PC-3 (cell line): ENCODE measurements around the gene CD248. TPM values are rescaled to one million over a fixed set of nuclear protein-coding genes. Genes with fewer than 3 reads are reported as not detected.

Experiments used
- ATAC-seq: fragments of 200-7000 bp; cut with Tn5 transposase; 2 replicates; pipeline ENCODE4 v1.9.1; 2020; ENCODE audit warnings: mild to moderate bottlenecking, moderate library complexity
- BruUV-seq: library from RNA; stranded (reverse); fragments of 400-500 nt; replicated peaks from 2 replicates; lab custom pipeline; 2021; lab: Mats Ljungman, UMichigan
- CTCF ChIA-PET: fragments of 300-600 bp; sonication (Branson Sonifier 250); formaldehyde crosslinking; loops from one replicate; lab custom pipeline; 2022; ENCODE audit warnings: antibody characterized with exemption; lab: Charles Lee
- POLR2A ChIA-PET: fragments of 300-600 bp; sonication (Branson Sonifier 250); formaldehyde crosslinking; loops from one replicate; lab custom pipeline; 2022; ENCODE audit warnings: antibody characterized with exemption; ENCODE audit not compliant: unreplicated experiment; lab: Charles Lee
- DNase-seq: peaks from one replicate; pipeline ENCODE4 v3.0.0-alpha.2; 2015
- H2AFZ ChIP-seq: fragments of 300-600 bp; sonication (generic); 2 replicates; pipeline ENCODE4 v1.6.0; 2016; ENCODE audit warnings: antibody characterized with exemption, low read length
- H3F3A ChIP-seq: fragments of 300-600 bp; sonication (generic); one replicate; pipeline ENCODE4 v1.6.0; 2017; ENCODE audit warnings: antibody characterized with exemption, low read length, control low read depth, mild to moderate bottlenecking; ENCODE audit not compliant: unreplicated experiment
- H3K27ac ChIP-seq: fragments of 300-600 bp; sonication (generic); 2 replicates; pipeline ENCODE4 v1.5.1; 2016; ENCODE audit warnings: mild to moderate bottlenecking, low read length
- H3K27me3 ChIP-seq: fragments of 300-600 bp; sonication (generic); 2 replicates; pipeline ENCODE4 v1.6.1; 2016; ENCODE audit warnings: low read length, mixed read lengths
- H3K36me3 ChIP-seq: fragments of 300-600 bp; sonication (generic); 2 replicates; pipeline ENCODE4 v1.6.1; 2016; ENCODE audit warnings: low read depth, mixed run types, low read length, mixed read lengths
- H3K4me1 ChIP-seq: fragments of 300-600 bp; sonication (generic); 2 replicates; pipeline ENCODE4 v1.5.1; 2016; ENCODE audit warnings: low read length; ENCODE audit not compliant: insufficient read depth
- H3K4me2 ChIP-seq: fragments of 300-600 bp; sonication (generic); 2 replicates; pipeline ENCODE4 v1.6.0; 2016; ENCODE audit warnings: low read length
- H3K4me3 ChIP-seq: fragments of 300-600 bp; sonication (generic); 2 replicates; pipeline ENCODE4 v1.5.1; 2016; ENCODE audit warnings: mild to moderate bottlenecking, low read length, mixed read lengths
- H3K79me2 ChIP-seq: fragments of 300-600 bp; sonication (generic); 2 replicates; pipeline ENCODE4 v1.6.1; 2017; ENCODE audit warnings: low read length, mixed read lengths
- H3K9ac ChIP-seq: fragments of 300-600 bp; sonication (generic); 2 replicates; pipeline ENCODE4 v1.6.0; 2016; ENCODE audit warnings: mild to moderate bottlenecking, low read length
- H3K9me2 ChIP-seq: fragments of 300-600 bp; sonication (generic); replicated peaks from 2 replicates; pipeline ENCODE4 v1.6.1; 2016; ENCODE audit warnings: mixed run types, low read length, mixed read lengths
- H3K9me3 ChIP-seq: fragments of 300-600 bp; sonication (generic); 2 replicates; pipeline ENCODE4 v1.6.1; 2016; ENCODE audit warnings: low read length, mixed read lengths
- H4K20me1 ChIP-seq: fragments of 300-600 bp; sonication (generic); 2 replicates; pipeline ENCODE4 v1.6.1; 2016; ENCODE audit warnings: low read length, mixed read lengths
- EZH2 ChIP-seq: fragments of 300-600 bp; sonication (generic); IDR thresholded peaks from one replicate; pipeline ENCODE4 v1.6.1; 2017; ENCODE audit warnings: antibody characterized with exemption, mild to moderate bottlenecking, low read length; ENCODE audit not compliant: unreplicated experiment
- EZH2phosphoT487 ChIP-seq: fragments of 300-600 bp; sonication (generic); IDR thresholded peaks from 2 replicates; pipeline ENCODE4 v1.6.1; 2018; ENCODE audit warnings: mild to moderate bottlenecking, antibody characterized with exemption, low read length, borderline replicate concordance
- intact Hi-C: fragments of 100-400 bp; cut with micrococcal nuclease; formaldehyde crosslinking; loops from 2 replicates; pipeline ENCODE4 v1.9.0; 2023
- total RNA-seq: library from RNA; depleted of rRNA; stranded (reverse); fragments of >200 nt; gene quantifications from 2 replicates; pipeline ENCODE4 v1.2.3, GENCODE V29; 2014
- TF ChIP-seq, protein P1 (sequence below): fragments of 300-600 bp; sonication (generic); conservative IDR thresholded peaks from 2 replicates; pipeline ENCODE4 v1.5.1; 2017; ENCODE audit warnings: antibody characterized with exemption, low read depth, mild to moderate bottlenecking, low read length

CD248 gene
- total RNA-seq, 1 experiment from 2014 or later: not detected

DNA sequence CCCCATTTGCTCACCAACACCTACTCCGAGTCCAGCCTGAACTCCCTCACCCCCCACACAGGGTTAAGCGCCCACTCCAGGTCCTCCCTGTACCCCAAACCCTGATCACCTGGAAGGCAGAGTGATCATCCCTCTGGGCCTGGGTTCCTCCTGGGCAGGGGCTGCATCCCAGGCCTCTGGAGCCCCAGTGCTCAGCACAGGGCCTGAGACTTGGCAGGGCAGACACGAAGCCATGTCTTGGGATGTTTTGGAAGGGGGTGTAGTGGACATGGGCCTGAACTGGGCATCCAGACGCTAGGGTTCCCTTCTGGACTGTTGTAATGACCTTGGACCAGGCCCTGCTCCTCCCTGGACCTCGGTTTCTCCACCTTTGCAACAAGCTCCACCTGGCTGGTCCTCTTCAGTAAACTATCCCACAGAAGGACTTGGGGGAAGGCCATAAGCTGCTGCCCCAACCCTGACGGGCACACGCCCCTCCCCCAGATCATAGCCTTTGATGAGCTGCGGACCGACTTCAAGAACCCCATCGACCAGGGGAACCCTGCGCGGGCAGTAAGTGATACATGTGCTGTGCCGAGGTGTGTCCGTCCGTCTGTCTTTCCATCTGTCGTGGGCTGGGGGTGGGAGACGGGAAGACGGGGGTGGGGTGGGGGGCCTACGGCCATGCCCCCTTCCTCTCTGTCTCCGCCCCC lies 34.9 kb downstream of the CD248 start:
- intact Hi-C loops: no loop called here
- Histone ChIP-seq H3K9ac (no peak overlapping the region), H3K27me3 (no peaks in the 10 kb centered on the region), H3K4me1 (peaks cover 9% of the 10 kb centered on the region; the same call in 1 of the 2 replicates), H3K36me3 (no peaks in the 10 kb centered on the region), H3K27ac (no peak overlapping the region), H3K9me3 (no peaks in the 10 kb centered on the region), H2AFZ (no peak overlapping the region), H3K79me2 (peaks cover 4% of the 10 kb centered on the region; the same call in 1 of the 2 replicates), H3F3A (no peaks in the 10 kb centered on the region), H3K9me2 (no peaks in the 10 kb centered on the region), H3K4me2 (no peak overlapping the region), H4K20me1 (no peaks in the 10 kb centered on the region), H3K4me3 (no peak overlapping the region)
- POLR2A ChIA-PET: interaction anchor here (0.7 kb wide), 1 partner anchor 8 kb away, joined by 4 read pairs; no protein-coding TSS in a partner anchor
- ATAC-seq (no peak), DNase-seq (no peak)
- no TSS peak for BruUV-seq
- TF ChIP-seq EZH2 (no peak), EZH2phosphoT487 (no peak)
- TF ChIP-seq, protein P1, sequence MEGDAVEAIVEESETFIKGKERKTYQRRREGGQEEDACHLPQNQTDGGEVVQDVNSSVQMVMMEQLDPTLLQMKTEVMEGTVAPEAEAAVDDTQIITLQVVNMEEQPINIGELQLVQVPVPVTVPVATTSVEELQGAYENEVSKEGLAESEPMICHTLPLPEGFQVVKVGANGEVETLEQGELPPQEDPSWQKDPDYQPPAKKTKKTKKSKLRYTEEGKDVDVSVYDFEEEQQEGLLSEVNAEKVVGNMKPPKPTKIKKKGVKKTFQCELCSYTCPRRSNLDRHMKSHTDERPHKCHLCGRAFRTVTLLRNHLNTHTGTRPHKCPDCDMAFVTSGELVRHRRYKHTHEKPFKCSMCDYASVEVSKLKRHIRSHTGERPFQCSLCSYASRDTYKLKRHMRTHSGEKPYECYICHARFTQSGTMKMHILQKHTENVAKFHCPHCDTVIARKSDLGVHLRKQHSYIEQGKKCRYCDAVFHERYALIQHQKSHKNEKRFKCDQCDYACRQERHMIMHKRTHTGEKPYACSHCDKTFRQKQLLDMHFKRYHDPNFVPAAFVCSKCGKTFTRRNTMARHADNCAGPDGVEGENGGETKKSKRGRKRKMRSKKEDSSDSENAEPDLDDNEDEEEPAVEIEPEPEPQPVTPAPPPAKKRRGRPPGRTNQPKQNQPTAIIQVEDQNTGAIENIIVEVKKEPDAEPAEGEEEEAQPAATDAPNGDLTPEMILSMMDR: no peak
- CTCF ChIA-PET: no interaction called here

DNA sequence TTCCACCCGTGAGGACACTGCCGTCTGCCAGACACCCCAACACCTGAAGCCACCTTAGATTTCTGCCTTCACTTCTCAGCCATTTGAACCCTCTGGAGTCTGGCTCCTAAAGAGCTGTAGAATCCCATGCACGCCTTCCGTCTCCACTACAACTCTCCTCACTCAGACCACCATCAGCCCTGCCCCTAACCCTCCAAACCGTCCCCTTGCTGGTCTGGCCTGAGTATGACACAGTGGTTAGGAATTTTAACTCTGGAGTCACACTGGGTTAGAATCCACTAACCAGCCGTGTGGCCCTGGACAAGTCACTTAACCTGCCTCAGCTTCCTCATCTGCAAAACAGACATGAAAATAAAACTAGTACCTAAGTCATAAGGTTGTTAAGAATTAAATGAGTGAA lies 35.8 kb downstream of the CD248 start:
- H3K79me2 ChIP-seq: no peaks in the 10 kb centered on the region; the same call in 1 of the 2 replicates
- no peak overlapping the region for H3K4me3 ChIP-seq
- ChIA-PET POLR2A (interaction anchor here (0.7 kb wide), 1 partner anchor 9 kb away, joined by 4 read pairs; no protein-coding TSS in a partner anchor), CTCF (no interaction called here)
- H3K9me2 ChIP-seq: no peaks in the 10 kb centered on the region
- H3K9ac ChIP-seq: no peak overlapping the region
- intact Hi-C loops: no loop called here
- H3K27ac ChIP-seq: no peak overlapping the region
- peaks cover 4% of the 10 kb centered on the region; the same call in 1 of the 2 replicates for H3K36me3 ChIP-seq
- no peaks in the 10 kb centered on the region for H4K20me1 ChIP-seq
- DNase-seq: peak; percentile 37
- BruUV-seq: no TSS peak
- no peak overlapping the region for H2AFZ ChIP-seq
- H3K4me2 ChIP-seq: no peak overlapping the region
- H3K9me3 ChIP-seq: no peaks in the 10 kb centered on the region
- TF ChIP-seq EZH2: no peak
- TF ChIP-seq, protein P1: no peak
- TF ChIP-seq EZH2phosphoT487: no peak
- ATAC-seq: no peak
- peaks cover 9% of the 10 kb centered on the region; the same call in 1 of the 2 replicates for H3K4me1 ChIP-seq
- no peaks in the 10 kb centered on the region for H3K27me3 ChIP-seq
- no peaks in the 10 kb centered on the region for H3F3A ChIP-seq

DNA sequence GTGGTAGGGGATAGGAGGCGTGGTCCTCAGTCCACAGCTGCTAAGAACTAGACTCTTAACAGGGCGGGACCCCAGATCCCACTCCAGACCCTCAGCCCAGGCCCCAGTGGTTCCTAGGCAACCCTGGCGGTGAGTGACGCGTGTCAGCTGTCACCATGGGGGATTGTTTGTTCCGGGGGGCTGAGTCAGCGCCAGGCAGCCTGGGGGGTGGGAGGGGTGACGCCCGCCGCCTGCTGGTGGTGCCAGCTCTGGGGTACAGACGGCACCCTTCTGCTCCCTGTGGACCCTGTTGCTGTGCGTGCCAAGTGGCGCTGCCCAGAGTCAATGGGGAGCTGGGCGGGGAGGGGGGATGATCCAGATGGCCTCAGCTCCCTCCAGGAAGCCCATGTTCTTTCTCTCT lies 36.4 kb downstream of the CD248 start:
- Histone ChIP-seq H3K4me2 (no peak overlapping the region), H3K27ac (no peak overlapping the region), H3K4me1 (peaks cover 9% of the 10 kb centered on the region; the same call in 1 of the 2 replicates), H4K20me1 (no peaks in the 10 kb centered on the region), H3K36me3 (peaks cover 9% of the 10 kb centered on the region; the same call in 1 of the 2 replicates), H3K4me3 (no peak overlapping the region), H3K9me3 (no peaks in the 10 kb centered on the region), H3K9ac (no peak overlapping the region), H3K79me2 (no peaks in the 10 kb centered on the region), H3K9me2 (no peaks in the 10 kb centered on the region), H2AFZ (no peak overlapping the region), H3K27me3 (no peaks in the 10 kb centered on the region), H3F3A (no peaks in the 10 kb centered on the region)
- TF ChIP-seq, protein P1: peak; percentile 24; the same call in 1 of the 2 replicates
- no peak for TF ChIP-seq EZH2
- no TSS peak for BruUV-seq
- no peak for ATAC-seq
- CTCF ChIA-PET: no interaction called here
- POLR2A ChIA-PET: interaction anchor here (0.6 kb wide), 1 partner anchor 87 kb away, joined by 4 read pairs; no protein-coding TSS in a partner anchor
- DNase-seq: peak; percentile 28
- intact Hi-C loops: no loop called here
